M059J (cell line): ENCODE results near the gene CALHM5. TPM values are rescaled to one million over a fixed set of nuclear protein-coding genes. Genes with fewer than 3 reads are reported as not detected.

Source experiments
- DNase-seq: peaks from one replicate; pipeline ENCODE4 v3.0.0-alpha.2; 2012; ENCODE audit warnings: low read depth
- total RNA-seq: library from RNA; depleted of rRNA; stranded (reverse); fragments of >200 nt; shearing (Covaris generic); gene quantifications from 2 replicates; pipeline ENCODE4 v1.2.3, GENCODE V29; 2014

CALHM5 gene
- total RNA-seq, 1 experiment from 2014 or later = 1.3 TPM

DNA sequence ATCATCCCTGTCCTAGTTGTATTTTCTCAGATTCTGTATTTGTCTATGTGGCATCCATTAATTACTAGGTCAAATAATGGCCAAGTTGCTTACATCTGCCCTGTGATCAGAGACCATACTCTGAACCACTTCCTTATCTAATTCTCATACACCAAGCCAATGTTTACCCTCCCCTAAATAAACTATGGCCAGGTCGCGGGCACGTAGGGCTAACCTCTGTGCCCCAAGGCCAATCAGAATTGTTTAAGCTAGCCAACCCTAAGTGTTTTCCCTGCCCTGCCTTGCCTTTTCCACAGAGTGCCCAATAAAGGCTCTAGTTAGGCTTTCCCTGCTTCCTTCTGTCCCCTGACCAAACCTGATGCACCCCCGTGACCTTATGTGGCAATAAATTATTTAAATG lies 39.4 kb downstream of the CALHM5 start:
- DNase-seq = no peak

DNA sequence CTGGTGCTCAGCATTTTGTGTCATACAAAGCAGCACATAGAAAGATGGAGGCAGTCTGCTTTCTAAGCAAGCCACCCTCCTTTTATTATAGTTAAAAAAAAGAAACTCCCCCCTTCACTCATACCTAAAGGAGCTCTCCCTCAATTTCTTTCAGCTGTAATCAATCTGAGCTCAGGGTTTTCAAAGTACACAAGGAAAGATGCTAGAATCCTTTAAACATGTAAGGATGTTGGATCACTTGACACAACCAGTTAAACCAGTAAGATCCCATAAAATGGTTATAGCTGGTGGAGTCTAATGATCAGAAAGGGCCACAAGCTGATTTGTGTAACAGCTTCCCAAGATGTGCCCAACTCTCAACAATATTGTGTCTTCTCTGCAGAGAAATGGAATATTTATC lies 42.0 kb downstream of the CALHM5 start, which contains the start of gene CALHM4:
Gene CALHM4, plus strand, starts transcription at position 301 of the 400 bp plus-strand sequence. Its CDS starts 43 bp downstream, at position 344.
- no peak for DNase-seq

DNA sequence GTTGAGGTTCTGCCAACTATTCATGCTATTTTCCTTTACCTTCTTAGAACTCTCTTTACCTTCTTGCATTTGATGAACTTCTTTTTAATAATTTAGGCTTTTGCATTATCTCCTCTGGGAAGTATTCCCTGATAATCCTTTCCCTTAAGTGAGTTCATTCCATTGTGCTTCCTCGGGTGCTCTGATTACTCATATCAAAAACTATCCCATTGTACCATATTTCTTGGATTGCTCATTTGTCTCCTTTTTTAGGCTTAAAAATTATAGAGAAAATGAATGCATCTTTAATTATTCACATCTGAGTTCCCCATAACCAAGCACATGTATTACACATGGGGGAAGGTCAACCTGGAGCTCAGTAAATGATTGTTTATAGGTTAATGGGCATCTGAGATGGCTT lies 44.6 kb downstream of the CALHM5 start:
- DNase-seq = peak; percentile 56

GRCh38 chr6:116556814-116557415 lies 45.5 kb downstream of the CALHM5 start:
- no peak for DNase-seq

GRCh38 chr6:116557893-116558292 lies 46.5 kb downstream of the CALHM5 start:
- DNase-seq = peak; percentile 94

- no peak for DNase-seq
Observed at GRCh38 chr6:116560130-116560529, 48.7 kb downstream of the CALHM5 start.

DNA sequence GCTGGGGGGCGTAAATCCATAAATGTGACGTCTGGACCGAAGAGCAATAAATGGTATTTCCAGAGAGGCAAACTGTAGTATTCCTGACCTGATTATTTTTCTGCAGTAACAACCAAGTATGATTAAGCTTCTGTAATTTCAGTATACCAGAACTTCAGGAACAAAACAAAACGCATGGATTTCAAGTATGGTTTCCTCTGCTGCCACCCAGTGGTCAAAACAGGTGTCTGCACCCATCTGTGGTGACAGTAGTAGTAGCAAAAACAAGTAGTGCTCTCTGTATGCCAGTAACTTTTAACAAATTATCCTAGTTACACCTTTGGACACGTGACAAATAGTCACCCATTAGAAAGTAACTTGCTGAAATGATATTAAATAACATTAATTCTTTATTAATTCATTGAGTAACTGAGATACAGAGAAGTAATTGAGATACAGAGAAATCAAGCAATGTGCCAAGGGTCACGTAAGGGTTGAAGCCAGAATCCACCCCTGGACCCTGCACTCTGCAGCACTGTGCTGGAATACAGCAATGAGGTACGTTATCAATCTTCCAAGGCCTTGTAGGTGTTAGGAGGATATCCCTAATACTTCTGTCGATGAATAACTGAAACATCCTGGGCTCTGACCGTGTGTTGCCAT lies 50.1 kb downstream of the CALHM5 start:
- DNase-seq = peak; percentile 54

GRCh38 chr6:116562019-116562403 lies 50.6 kb downstream of the CALHM5 start:
- DNase-seq = no peak

DNA sequence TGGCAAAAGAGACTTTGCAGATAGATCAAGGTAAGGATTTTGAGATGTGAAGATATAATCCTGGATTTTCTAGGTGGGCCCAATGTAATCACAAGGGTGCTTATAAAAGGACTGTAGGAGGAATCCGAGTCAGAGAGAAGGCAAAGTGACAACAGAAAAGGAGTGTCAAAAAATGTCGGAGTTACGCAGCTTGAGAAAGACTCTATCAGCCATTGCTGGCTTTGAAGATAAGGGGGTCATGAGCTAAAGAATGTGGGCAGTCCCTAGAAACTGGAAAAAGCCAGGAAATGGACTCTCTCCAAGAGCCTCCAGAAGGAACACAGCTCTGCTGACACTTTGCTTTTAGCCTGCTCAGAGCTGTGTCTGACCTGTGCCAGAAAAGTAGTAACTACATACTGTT lies 51.2 kb downstream of the CALHM5 start:
- no peak for DNase-seq

- DNase-seq = no peak
Observed at GRCh38 chr6:116563830-116564229, 52.4 kb downstream of the CALHM5 start.

GRCh38 chr6:116564311-116564710 lies 52.9 kb downstream of the CALHM5 start:
- peak; percentile 37 for DNase-seq

GRCh38 chr6:116564921-116565872 lies 53.8 kb downstream of the CALHM5 start:
- peak; percentile 7 for DNase-seq

DNA sequence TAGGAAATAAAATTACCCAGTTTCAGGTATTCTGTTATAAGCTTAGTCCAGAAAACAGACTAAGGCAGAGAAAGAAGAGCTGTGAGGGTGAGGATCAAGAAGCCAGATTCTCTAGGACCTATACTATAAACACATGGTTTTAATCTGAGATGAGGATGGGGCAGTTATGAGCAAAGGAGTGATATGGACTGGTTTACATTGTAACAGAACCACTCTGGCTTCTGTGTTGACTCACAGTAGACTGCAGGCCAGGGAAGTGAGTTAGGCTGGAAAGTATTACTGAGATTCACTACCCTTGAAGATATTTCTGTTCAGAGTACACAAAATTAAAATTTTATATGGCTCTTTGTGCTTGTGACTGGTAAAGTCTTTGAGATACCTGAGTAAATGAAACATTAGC lies 56.7 kb downstream of the CALHM5 start:
- no peak for DNase-seq

DNA sequence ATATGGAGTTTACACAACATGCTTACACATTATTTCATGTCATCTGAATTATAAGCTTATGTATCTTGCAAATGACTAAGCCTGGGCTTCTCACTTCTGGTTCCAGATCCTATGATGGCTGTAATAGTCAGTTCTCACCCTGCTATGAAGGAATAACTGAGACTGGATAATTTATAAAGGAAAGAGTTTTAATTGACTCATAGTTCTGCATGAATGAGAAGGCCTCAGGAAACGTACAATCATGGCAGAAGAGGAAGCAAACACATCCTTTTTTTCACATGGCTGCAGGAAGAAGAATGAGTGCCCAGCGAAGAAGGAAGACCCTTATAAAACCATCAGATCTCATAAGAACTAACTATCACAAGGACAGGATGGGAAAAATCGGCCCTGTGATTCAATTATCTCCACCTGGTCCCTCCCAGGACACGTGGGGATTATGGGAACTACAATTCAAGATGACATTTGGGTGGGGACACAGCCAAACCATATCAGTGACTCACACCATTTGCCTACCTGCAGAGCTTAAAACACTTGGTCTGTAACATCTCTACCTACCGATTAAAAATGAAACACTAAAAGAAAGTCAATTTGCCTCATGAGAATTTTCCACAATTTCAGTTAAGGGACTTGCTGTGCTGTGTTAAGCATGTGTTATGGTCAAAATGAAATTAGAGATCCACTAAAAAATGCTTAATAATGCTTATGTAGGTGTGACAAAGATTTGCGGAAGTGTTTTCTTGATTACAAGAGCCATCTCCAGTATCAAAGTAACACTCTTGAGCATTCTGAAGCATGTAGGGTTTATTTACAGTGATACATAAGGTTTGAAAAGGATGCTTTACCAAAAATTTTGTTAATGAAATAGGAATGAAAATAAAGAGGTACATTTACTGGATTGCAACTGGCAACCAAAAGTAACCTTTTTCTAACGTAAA lies 57.6 kb downstream of the CALHM5 start:
- no peak for DNase-seq

GRCh38 chr6:116570856-116571682 lies 59.6 kb downstream of the CALHM5 start, which contains the start of gene RWDD1:
TSS of gene RWDD1 (plus strand) at chr6:116571504. CDS start at chr6:116571583, 79 bp downstream.
- peak; percentile 95 for DNase-seq

- no peak for DNase-seq
Observed at GRCh38 chr6:116571683-116572000, 60.2 kb downstream of the CALHM5 start.

- peak; percentile 43 for DNase-seq
Observed at GRCh38 chr6:116572162-116572561, 60.7 kb downstream of the CALHM5 start.
